Stimulated activated naive CD8-positive, alpha-beta T cell treated with anti-CD3 and anti-CD28 coated beads, Interleukin-15, Interleukin-2, amounts not matched to agents 100 U/mL and 50 U/mL, for 24 hours (primary cell): Measurements from ENCODE around the gene CHST15.

ENCODE experiments used
- ATAC-seq: fragments of 150-1000 bp; cut with Tn5 transposase; one replicate; pipeline ENCODE4 v1.10.0; 2021
- DNase-seq: peaks from one replicate; pipeline ENCODE4 v3.0.0; 2021

CHST15 gene

GRCh38 chr10:124028700-124029480 lies 64.5 kb downstream of the CHST15 start:
- no peak for DNase-seq
- no peak for ATAC-seq

- DNase-seq: no peak
- ATAC-seq: no peak
Measured at GRCh38 chr10:124027651-124028050, 65.7 kb downstream of the CHST15 start.

GRCh38 chr10:124027031-124027611 lies 66.3 kb downstream of the CHST15 start:
- ATAC-seq (no peak), DNase-seq (no peak)

- ATAC-seq: no peak
- no peak for DNase-seq
Measured at GRCh38 chr10:124026589-124026939, 66.8 kb downstream of the CHST15 start.

- ATAC-seq (no peak), DNase-seq (no peak)
Measured at GRCh38 chr10:124025660-124026588, 67.5 kb downstream of the CHST15 start.

- ATAC-seq (no peak), DNase-seq (no peak)
Measured at GRCh38 chr10:124025152-124025551, 68.2 kb downstream of the CHST15 start.

- DNase-seq (no peak), ATAC-seq (no peak)
Measured at GRCh38 chr10:124022066-124022465, 71.3 kb downstream of the CHST15 start.

GRCh38 chr10:124020981-124021815 lies 72.2 kb downstream of the CHST15 start:
- no peak for ATAC-seq
- DNase-seq: no peak

- ATAC-seq (no peak), DNase-seq (no peak)
Measured at GRCh38 chr10:124019886-124020797, 73.3 kb downstream of the CHST15 start.

GRCh38 chr10:124018886-124019525 lies 74.4 kb downstream of the CHST15 start:
- ATAC-seq (no peak), DNase-seq (no peak)

GRCh38 chr10:124017729-124018128 lies 75.7 kb downstream of the CHST15 start:
- no peak for ATAC-seq
- no peak for DNase-seq

- ATAC-seq (no peak), DNase-seq (no peak)
Measured at GRCh38 chr10:124016804-124017375, 76.5 kb downstream of the CHST15 start.

- DNase-seq (no peak), ATAC-seq (no peak)
Measured at GRCh38 chr10:124015991-124016390, 77.4 kb downstream of the CHST15 start.

GRCh38 chr10:124014416-124015154 lies 78.8 kb downstream of the CHST15 start:
- DNase-seq (no peak), ATAC-seq (no peak)

- ATAC-seq (no peak), DNase-seq (no peak)
Measured at GRCh38 chr10:124013916-124014315, 79.5 kb downstream of the CHST15 start.

GRCh38 chr10:124012991-124013390 lies 80.4 kb downstream of the CHST15 start:
- no peak for ATAC-seq

GRCh38 chr10:124012583-124012982 lies 80.8 kb downstream of the CHST15 start:
- ATAC-seq: no peak
- DNase-seq: no peak

More at GRCh38 chr10:124012991-124013390, 80.4 kb downstream of the CHST15 start:
- no peak for DNase-seq

GRCh38 chr10:124012066-124012465 lies 81.3 kb downstream of the CHST15 start:
- ATAC-seq (no peak), DNase-seq (no peak)

- no peak for ATAC-seq
- no peak for DNase-seq
Measured at GRCh38 chr10:124011464-124011863, 81.9 kb downstream of the CHST15 start.
